Colonic mucosa (tissue), 4 donors: Measurements from ENCODE around the gene STYX. TPM values are rescaled to one million over a fixed set of nuclear protein-coding genes. Genes with fewer than 3 reads are reported as not detected.

ENCODE experiments used
- DNase-seq: peaks from one replicate; pipeline ENCODE4 v3.0.0-alpha.2; 2020
- H3K27ac ChIP-seq: fragments of 200-600 bp; one replicate; pipeline ENCODE4 v1.8.0; 2021
- H3K27me3 ChIP-seq: fragments of 200-600 bp; one replicate; pipeline ENCODE4 v1.8.0; 2021
- H3K36me3 ChIP-seq: fragments of 200-600 bp; one replicate; pipeline ENCODE4 v1.8.0; 2021
- H3K4me1 ChIP-seq: fragments of 200-600 bp; one replicate; pipeline ENCODE4 v1.8.0; 2021; ENCODE audit warnings: mild to moderate bottlenecking
- H3K4me3 ChIP-seq: fragments of 200-600 bp; one replicate; pipeline ENCODE4 v1.8.0; 2021
- H3K9ac ChIP-seq, 2 donors: one replicate each; pipeline ENCODE4 v1.7.0; 2013; ENCODE audit warnings: control low read depth in 2 of 2, low read depth in 2 of 2, low read length in 2 of 2
- H3K9me3 ChIP-seq: fragments of 200-600 bp; one replicate; pipeline ENCODE4 v1.8.0; 2021
- intact Hi-C: fragments of 100-400 bp; cut with DNase I; formaldehyde crosslinking; loops from one replicate; pipeline ENCODE4 v1.14.1; 2022
- total RNA-seq, 2 donors: library from RNA; stranded (reverse); fragmentation: NEBNext Ultra II Directional in 1 of 2; extraction: Animal tissue kit (Norgen Biotek cat#: 25700) in 1 of 2; gene quantifications; one replicate each; pipeline ENCODE4 v1.2.1, GENCODE V29; 2021
- TF ChIP-seq, protein P1 (sequence below): fragments of 200-600 bp; IDR thresholded peaks from one replicate; pipeline ENCODE4 v1.8.0; 2022; ENCODE audit warnings: antibody characterized with exemption, mild to moderate bottlenecking
- donor health status: healthy.
- donor health status: DM: no; HTN: no; CAD: no.
- donor health status: DM: no; HTN: no; CAD: no.

The STYX gene
- total RNA-seq, 2 donors from 2014 or later = 7.4 to 11.2 TPM

DNA sequence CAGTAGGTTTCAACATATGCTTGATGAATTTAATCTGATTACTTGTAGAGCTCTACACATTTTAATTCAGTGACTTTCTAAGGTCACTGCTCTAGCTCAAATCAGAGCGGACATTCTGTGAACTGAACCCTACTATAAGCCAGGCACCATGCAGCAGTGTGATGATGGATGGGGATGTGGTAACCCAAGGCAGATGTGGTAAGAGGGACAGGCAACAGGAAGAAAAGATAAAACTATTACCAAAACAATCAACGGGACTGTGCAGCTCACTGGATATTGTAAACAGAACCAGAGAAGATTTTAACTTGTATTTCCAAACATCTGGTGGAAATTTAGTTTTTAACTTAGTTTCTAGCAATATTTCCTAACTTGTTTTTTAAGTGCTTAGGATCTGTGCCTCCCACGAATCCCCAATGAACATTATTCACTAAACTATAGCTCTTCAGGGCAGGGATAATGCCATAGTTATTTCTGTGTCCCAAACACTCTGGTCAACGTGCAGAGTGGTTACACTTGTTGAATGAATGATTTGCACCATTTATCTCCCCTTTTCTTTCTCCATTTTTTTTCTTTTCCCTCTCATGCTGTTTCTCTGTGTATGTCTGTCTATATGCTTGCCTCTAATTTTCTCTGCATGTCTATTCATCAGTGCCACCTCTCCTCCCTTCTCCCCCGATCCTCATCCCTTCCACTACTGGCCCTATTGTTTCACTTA lies 37.6 kb upstream of the STYX start:
- no peaks in the 10 kb centered on the region for H3K36me3 ChIP-seq
- intact Hi-C loops = loop anchor here (10.0 kb wide), 1 partner anchor 138 kb away; the partner anchor contains the start of genes GPR137C and TXNDC16
- no peaks in the 10 kb centered on the region for H3K4me1 ChIP-seq

DNA sequence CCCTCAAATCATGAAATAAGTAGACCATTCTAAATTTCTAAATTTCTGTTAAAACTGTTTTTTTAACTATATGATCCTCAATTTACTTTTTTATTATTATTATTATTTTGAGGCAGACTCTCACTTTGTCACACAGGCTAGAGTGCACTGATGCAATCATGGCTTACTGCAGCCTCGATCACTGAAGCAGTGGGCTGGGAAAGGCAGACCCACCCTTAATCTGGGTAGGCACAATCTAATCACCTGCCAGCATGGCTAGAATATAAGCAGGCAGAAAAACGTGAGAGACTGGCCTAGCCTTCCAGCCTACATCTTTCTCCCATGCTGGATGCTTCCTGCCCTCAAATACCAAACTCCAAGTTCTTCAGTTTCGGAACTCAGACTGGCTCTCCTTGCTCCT lies 36.9 kb upstream of the STYX start:
- DNase-seq = no peak
- no peaks in the 10 kb centered on the region for H3K9me3 ChIP-seq
- H3K27me3 ChIP-seq = no peaks in the 10 kb centered on the region
- TF ChIP-seq, protein P1, sequence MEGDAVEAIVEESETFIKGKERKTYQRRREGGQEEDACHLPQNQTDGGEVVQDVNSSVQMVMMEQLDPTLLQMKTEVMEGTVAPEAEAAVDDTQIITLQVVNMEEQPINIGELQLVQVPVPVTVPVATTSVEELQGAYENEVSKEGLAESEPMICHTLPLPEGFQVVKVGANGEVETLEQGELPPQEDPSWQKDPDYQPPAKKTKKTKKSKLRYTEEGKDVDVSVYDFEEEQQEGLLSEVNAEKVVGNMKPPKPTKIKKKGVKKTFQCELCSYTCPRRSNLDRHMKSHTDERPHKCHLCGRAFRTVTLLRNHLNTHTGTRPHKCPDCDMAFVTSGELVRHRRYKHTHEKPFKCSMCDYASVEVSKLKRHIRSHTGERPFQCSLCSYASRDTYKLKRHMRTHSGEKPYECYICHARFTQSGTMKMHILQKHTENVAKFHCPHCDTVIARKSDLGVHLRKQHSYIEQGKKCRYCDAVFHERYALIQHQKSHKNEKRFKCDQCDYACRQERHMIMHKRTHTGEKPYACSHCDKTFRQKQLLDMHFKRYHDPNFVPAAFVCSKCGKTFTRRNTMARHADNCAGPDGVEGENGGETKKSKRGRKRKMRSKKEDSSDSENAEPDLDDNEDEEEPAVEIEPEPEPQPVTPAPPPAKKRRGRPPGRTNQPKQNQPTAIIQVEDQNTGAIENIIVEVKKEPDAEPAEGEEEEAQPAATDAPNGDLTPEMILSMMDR = no peak
- no peak overlapping the region for H3K9ac ChIP-seq
- no peak overlapping the region for H3K27ac ChIP-seq
- H3K4me3 ChIP-seq = no peak overlapping the region
- intact Hi-C loops = loop anchor here (10.0 kb wide), 1 partner anchor 138 kb away; the partner anchor contains the start of genes GPR137C and TXNDC16
- no peaks in the 10 kb centered on the region for H3K36me3 ChIP-seq
- no peaks in the 10 kb centered on the region for H3K4me1 ChIP-seq

More for the DNA sequence above, 37.6 kb upstream of the STYX start:
- TF ChIP-seq, protein P1 = no peak
- Histone ChIP-seq H3K9me3 (no peaks in the 10 kb centered on the region), H3K27me3 (no peaks in the 10 kb centered on the region), H3K27ac (no peak overlapping the region), H3K4me3 (no peak overlapping the region), H3K9ac (no peak overlapping the region)
- no peak for DNase-seq

DNA sequence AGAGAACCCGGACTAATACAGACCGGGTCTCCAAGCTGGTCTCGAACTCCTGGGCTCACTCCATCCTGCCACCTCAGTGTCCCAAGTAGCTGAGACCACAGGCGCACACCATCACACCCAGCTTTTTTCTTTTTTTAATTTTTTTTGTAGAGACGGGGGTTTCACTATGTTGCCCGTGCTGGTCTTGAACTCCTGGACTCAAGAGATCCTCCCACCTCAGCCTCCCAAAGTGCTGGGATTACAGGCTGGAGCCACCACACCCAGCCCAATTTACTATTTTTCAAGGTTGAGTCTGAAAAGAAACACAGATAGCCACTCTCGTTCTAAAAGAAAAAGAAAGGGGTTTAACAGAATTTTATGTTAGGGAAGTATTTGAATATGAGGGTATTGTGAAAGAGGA lies 36.4 kb upstream of the STYX start:
- Histone ChIP-seq H3K27me3 (no peaks in the 10 kb centered on the region), H3K27ac (no peak overlapping the region), H3K4me3 (no peak overlapping the region), H3K9me3 (no peaks in the 10 kb centered on the region), H3K4me1 (no peaks in the 10 kb centered on the region), H3K36me3 (no peaks in the 10 kb centered on the region), H3K9ac (no peak overlapping the region)
- no peak for DNase-seq
- intact Hi-C loops = loop anchor here (10.0 kb wide), 1 partner anchor 139 kb away; the partner anchor contains the start of genes GPR137C and TXNDC16
- TF ChIP-seq, protein P1 = no peak

DNA sequence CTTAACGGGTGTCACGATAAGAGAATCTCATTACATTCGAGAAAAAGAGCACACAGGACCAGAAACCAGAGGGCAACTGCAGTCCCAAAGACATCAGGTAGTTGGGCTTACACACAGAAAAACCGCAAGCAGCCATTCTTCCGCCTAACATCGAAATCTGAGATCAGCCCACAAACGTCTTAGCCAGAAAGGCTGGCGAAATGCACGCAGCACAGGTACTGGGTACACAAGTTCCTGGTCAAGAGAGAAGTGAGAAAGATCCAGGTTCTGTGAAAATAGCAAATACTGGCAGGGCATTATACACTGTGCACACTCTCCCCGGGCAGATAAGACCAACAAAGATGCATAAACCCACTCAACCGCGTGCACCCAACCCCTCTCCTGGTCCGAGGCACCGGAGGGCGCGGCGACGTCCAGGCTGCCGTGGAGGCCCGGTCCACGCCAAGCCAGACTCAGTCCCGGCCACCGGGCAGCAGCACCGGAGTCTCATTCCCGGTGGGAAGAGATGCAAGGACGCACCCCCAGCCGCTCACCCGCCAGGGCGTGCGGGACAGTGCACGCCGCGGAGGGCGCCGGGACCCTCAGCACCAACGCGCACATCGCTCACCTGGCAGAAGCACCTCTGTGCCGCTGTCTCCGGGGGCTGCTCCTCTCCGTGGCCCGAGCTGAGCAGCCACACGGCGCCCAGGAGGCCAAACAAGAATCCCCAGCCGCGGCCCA lies 35.0 kb upstream of the STYX start:
- peak overlapping the region; percentile 94 to 100 for H3K9ac ChIP-seq
- no peaks in the 10 kb centered on the region for H3K4me1 ChIP-seq
- no peaks in the 10 kb centered on the region for H3K9me3 ChIP-seq
- peak overlapping the region; percentile 92 for H3K4me3 ChIP-seq
- intact Hi-C loops = loop anchor here (10.0 kb wide), 1 partner anchor 140 kb away; the partner anchor contains the start of genes GPR137C and TXNDC16
- H3K27ac ChIP-seq = peak overlapping the region; percentile 99
- H3K27me3 ChIP-seq = no peaks in the 10 kb centered on the region
- TF ChIP-seq, protein P1 = no peak
- peak; percentile 57 for DNase-seq
- H3K36me3 ChIP-seq = no peaks in the 10 kb centered on the region

DNA sequence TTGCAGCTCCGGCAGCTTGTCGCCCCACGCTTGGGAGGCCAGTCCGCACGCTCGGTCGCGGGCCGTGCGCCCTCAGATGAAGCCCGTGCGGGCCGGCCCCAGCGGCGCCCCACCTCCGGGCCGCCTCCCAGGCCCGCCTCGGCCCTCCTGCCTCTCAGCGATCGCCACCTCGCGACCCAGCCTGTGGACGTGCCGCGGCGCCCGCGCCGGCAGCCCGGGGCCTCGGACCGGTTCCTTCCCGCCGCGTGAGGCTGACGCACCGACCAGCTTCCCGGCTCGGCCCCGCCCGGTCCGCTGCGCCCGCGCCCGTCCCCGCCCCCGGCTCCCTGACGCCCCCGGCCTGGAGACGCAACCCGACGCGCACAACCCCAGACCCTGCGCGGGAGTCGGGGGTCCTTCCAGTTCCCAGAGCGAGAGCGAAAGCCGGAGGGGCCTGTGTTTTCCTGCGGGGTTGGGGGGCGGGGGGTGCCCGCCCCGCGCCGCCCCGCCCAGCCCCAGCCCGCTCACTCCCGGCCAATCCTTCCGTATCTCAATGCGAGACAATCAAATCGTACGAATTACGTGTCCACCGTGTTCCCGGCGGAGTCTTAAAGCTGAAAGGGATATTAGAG lies 34.4 kb upstream of the STYX start, which contains the start of gene ERO1A:
Gene ERO1A, minus strand, starts transcription at position 78 of the 611 bp plus-strand sequence. Its CDS starts 77 bp downstream, at position 1.
- no peaks in the 10 kb centered on the region for H3K36me3 ChIP-seq
- TF ChIP-seq, protein P1 = no peak
- H3K27me3 ChIP-seq = no peaks in the 10 kb centered on the region
- H3K4me1 ChIP-seq = no peaks in the 10 kb centered on the region
- peak; percentile 83 for DNase-seq
- peak within 1 kb of the TSS; percentile 99 for H3K27ac ChIP-seq
- H3K4me3 ChIP-seq = peak within 1 kb of the TSS; percentile 92
- peak within 1 kb of the TSS; percentile 94 to 100 for H3K9ac ChIP-seq
- no peaks in the 10 kb centered on the region for H3K9me3 ChIP-seq
- intact Hi-C loops = loop anchor here (10.0 kb wide), 1 partner anchor 141 kb away; the partner anchor contains the start of genes GPR137C and TXNDC16
